Stimulated activated memory B cell treated with anti-CD40 and anti-IgM and Interleukin-4, amounts not matched to agents 10 μg/mL and 1 μg/mL and 100 μg/mL, for 72 hours (primary cell): Measurements from ENCODE around the gene FBRS.
"Not testable (repeated sequence)": the region's sequence is repeated elsewhere in the genome, so short reads cannot be mapped to it uniquely, and the experiment has no call there.

Experiments used
- ATAC-seq: fragments of 150-1000 bp; cut with Tn5 transposase; 2 replicates; pipeline ENCODE4 v1.10.0; 2021
- H3K27ac Mint-ChIP-seq: one replicate; pipeline ENCODE4 v1.8.0; 2022; ENCODE audit warnings: mild to moderate bottlenecking, mixed read lengths
- H3K27me3 Mint-ChIP-seq: one replicate; pipeline ENCODE4 v1.8.0; 2022; ENCODE audit warnings: mixed read lengths
- H3K36me3 Mint-ChIP-seq: one replicate; pipeline ENCODE4 v1.8.0; 2022; ENCODE audit warnings: mixed read lengths
- H3K4me1 Mint-ChIP-seq: one replicate; pipeline ENCODE4 v1.8.0; 2022; ENCODE audit warnings: mixed read lengths
- H3K4me3 Mint-ChIP-seq: one replicate; pipeline ENCODE4 v1.8.0; 2022; ENCODE audit warnings: mild to moderate bottlenecking, moderate library complexity, mixed read lengths
- H3K9me3 Mint-ChIP-seq: one replicate; pipeline ENCODE4 v1.8.0; 2022; ENCODE audit warnings: mixed read lengths

FBRS gene

DNA sequence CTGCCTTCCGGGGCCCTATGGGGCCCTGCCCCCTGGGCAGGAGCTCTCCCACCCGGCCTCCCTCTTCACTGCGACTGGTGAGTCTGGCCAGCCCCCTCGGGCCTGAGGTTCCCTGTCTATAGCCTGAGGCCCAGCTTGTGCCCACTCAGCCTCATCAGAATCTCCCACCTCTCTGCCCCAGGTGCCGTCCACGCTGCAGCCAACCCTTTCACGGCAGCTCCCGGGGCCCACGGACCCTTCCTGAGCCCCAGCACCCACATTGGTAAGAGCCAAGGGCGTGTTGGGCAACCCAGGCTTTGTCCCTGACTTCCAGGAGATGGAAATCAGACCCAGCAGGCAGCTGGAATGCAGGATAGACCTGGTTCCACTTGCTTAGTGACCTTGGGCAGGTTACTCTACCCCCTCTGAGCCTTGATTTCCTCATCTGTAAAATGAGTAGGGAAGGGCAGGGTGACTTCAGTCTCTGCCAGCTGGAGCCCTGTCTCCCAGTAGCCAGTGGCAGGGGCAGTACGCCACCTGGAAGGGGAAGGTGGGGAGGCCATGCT, 9.2 kb downstream of the FBRS start:
- no peak for ATAC-seq
- H3K27ac Mint-ChIP-seq = peak overlapping the region; percentile 58
- H3K27me3 Mint-ChIP-seq = no peaks in the 10 kb centered on the region
- H3K9me3 Mint-ChIP-seq = no peaks in the 10 kb centered on the region
- no peak overlapping the region for H3K4me3 Mint-ChIP-seq
- H3K36me3 Mint-ChIP-seq = peaks cover 65% of the 10 kb centered on the region
- H3K4me1 Mint-ChIP-seq = peaks cover 23% of the 10 kb centered on the region

GRCh38 chr16:30668393-30668792, 10.2 kb downstream of the FBRS start:
- peaks cover 14% of the 10 kb centered on the region for H3K4me1 Mint-ChIP-seq
- H3K9me3 Mint-ChIP-seq = no peaks in the 10 kb centered on the region
- no peak for ATAC-seq
- no peaks in the 10 kb centered on the region for H3K27me3 Mint-ChIP-seq
- peaks cover 56% of the 10 kb centered on the region for H3K36me3 Mint-ChIP-seq
- H3K27ac Mint-ChIP-seq = peak overlapping the region; percentile 58
- no peak overlapping the region for H3K4me3 Mint-ChIP-seq

GRCh38 chr16:30669026-30669902, 11.0 kb downstream of the FBRS start:
- peaks cover 49% of the 10 kb centered on the region for H3K36me3 Mint-ChIP-seq
- no peaks in the 10 kb centered on the region for H3K27me3 Mint-ChIP-seq
- no peak overlapping the region for H3K27ac Mint-ChIP-seq
- no peaks in the 10 kb centered on the region for H3K9me3 Mint-ChIP-seq
- H3K4me3 Mint-ChIP-seq = no peak overlapping the region
- peaks cover 6% of the 10 kb centered on the region for H3K4me1 Mint-ChIP-seq
- ATAC-seq = no peak

DNA sequence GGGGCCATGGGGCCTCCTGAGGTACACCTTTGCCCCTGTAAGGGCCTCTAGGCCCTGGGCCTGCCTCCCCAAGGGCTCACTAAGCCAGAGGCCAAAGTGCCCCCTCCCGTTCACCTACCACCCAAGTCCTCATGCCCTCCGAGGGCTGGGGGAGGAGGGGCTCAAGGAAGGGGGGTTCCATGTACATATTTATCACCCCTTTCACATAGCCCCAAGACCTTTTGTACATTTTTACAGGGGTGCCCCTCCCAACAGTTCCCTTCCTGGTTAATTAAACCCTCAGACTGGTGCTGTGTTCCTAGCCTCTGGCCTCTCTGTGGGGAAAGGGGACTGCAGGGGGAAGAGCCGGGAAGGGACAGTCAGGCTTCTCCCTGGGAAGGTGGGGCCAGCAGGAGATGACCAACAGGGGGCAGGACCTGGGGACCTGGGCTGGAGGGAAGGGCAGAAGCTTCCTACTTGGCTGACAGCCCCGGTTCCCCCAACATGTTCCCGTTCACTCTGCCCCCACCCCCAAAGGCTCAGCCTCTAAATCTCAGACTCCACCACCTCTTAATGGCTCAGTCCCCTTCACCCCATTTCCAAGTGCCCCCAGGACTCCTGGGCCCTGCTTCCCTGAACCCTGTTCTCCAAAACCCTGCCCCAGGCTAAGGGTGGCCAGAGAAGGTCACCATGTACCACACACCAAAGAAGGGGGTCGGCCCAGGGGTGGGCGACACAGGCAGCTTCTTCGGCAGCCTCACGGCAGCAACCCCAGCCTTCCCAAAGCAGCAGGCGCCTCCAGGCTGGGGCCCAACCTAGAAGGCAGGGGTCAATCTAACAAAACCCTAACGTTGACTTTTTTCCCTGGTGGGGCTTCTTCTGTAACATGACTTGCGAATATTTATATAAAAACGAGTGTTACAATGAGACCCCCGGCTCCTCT, 11.9 kb downstream of the FBRS start:
- peak; percentile 21 for ATAC-seq
- Mint-ChIP-seq H3K9me3 (no peaks in the 10 kb centered on the region), H3K27me3 (no peaks in the 10 kb centered on the region), H3K4me1 (peaks cover 5% of the 10 kb centered on the region), H3K36me3 (peaks cover 41% of the 10 kb centered on the region), H3K4me3 (no peak overlapping the region), H3K27ac (no peak overlapping the region)

DNA sequence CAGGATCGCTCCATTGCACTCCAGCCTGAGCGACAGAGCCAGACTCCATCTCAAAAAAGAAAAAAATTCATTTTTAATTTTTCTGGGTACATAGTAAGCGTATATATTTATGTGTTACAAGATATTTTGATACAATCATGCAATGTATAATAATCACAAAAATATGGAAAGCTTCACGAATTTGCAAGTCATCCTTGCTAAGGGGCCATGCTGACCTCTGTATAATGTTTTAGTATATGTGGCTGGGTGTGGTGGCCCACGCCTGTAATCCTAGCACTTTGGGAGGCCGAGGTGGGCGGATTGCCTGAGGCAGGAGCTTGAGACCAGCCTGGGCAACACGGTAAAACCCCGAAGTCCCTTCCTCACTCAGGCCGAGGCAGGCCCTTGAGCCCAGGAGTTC, 16.9 kb downstream of the FBRS start:
- no peaks in the 10 kb centered on the region for H3K27me3 Mint-ChIP-seq
- no peaks in the 10 kb centered on the region for H3K4me1 Mint-ChIP-seq
- H3K9me3 Mint-ChIP-seq = no peaks in the 10 kb centered on the region
- no peak for ATAC-seq
- H3K27ac Mint-ChIP-seq = no peak overlapping the region
- H3K36me3 Mint-ChIP-seq = no peaks in the 10 kb centered on the region
- H3K4me3 Mint-ChIP-seq = no peak overlapping the region

DNA sequence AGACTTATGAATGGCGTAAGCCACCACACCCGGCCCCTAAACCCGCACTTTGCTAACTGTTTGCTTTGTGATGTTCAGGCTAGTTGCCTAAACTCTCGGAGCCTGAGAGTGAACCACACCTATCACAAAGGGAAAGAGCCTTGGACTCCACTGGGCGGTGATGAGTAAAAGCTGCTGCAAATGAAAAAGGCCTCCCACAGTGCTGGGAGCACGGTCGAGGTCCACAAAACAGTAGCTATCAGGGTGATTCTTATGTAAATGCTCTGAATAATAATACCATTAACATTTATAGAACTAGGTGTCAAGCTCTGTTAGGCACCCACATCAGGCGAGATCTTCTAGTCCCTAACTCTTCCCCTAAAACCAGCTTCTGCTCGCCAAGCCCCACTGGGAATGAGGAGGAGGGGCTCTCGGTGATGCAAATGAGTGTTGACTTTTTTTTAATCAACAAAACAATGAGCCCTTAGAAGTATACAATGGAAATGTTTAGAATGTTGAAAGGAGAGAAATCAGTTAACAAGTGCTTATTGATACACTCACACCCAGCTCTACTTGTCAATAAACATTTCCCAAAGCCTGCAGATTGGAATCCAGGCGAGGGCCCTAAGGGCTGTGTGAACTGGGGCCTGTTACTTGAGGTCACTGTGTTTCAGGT, 19.8 kb downstream of the FBRS start:
- no peaks in the 10 kb centered on the region for H3K36me3 Mint-ChIP-seq

DNA sequence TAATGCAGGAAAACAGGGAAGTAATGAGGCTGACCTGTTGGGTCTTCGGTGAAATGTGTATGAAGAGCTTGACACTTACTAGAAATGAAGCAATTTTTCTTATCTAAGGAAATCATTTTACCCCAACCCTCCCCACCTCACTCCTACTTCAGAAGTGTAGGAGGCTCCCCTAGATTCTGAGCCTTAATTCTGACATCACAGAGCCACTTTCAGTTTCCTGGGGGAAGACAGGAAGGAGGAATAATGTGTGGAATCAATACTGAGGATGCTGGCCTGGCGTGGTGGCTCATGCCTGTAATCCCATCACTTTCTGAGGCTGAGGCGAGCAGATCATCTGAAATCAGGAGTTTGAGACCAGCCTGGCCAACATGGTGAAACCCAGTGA, 20.3 kb downstream of the FBRS start:
- Mint-ChIP-seq H3K27me3 (no peaks in the 10 kb centered on the region), H3K4me3 (no peak overlapping the region), H3K27ac (no peak overlapping the region), H3K9me3 (no peaks in the 10 kb centered on the region), H3K36me3 (no peaks in the 10 kb centered on the region), H3K4me1 (no peaks in the 10 kb centered on the region)
- ATAC-seq = no peak

More for the DNA sequence above, 19.8 kb downstream of the FBRS start:
- Mint-ChIP-seq H3K9me3 (no peaks in the 10 kb centered on the region), H3K4me1 (no peaks in the 10 kb centered on the region), H3K4me3 (no peak overlapping the region), H3K27me3 (no peaks in the 10 kb centered on the region), H3K27ac (no peak overlapping the region)
- ATAC-seq = no peak

DNA sequence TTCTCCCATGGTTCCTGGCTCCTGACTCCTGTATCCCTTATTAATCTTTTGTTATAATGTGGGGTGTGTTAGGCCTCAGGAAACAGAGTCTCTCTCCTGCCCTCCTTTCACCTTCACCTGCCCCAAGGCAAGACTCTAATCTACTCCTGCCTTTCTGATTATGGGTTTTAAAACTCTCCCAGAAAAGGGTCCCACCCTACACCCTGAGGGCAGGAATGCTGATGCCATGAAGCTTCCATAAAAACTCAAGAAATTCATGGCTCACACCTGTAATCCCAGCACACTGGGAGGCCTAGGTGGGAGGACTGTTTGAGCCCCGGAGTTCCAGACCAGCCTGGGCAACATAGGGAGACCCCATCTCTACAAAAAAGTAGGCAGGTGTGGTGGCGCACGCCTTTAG, 22.1 kb downstream of the FBRS start:
- Mint-ChIP-seq H3K36me3 (no peaks in the 10 kb centered on the region), H3K9me3 (no peaks in the 10 kb centered on the region), H3K4me3 (no peak overlapping the region), H3K27me3 (no peaks in the 10 kb centered on the region), H3K4me1 (no peaks in the 10 kb centered on the region), H3K27ac (no peak overlapping the region)
- no peak for ATAC-seq

GRCh38 chr16:30688701-30689100, 30.5 kb downstream of the FBRS start:
- Mint-ChIP-seq H3K9me3 (no peaks in the 10 kb centered on the region), H3K4me1 (peaks cover 3% of the 10 kb centered on the region)

GRCh38 chr16:30691907-30692306, 33.7 kb downstream of the FBRS start:
- H3K4me3 Mint-ChIP-seq = no peak overlapping the region
- H3K9me3 Mint-ChIP-seq = no peaks in the 10 kb centered on the region
- no peaks in the 10 kb centered on the region for H3K27me3 Mint-ChIP-seq
- H3K27ac Mint-ChIP-seq = no peak overlapping the region
- no peak for ATAC-seq
- H3K4me1 Mint-ChIP-seq = peaks cover 7% of the 10 kb centered on the region
- H3K36me3 Mint-ChIP-seq = no peaks in the 10 kb centered on the region

More at GRCh38 chr16:30688701-30689100, 30.5 kb downstream of the FBRS start:
- H3K4me3 Mint-ChIP-seq = no peak overlapping the region
- H3K27ac Mint-ChIP-seq = no peak overlapping the region
- no peaks in the 10 kb centered on the region for H3K27me3 Mint-ChIP-seq
- no peaks in the 10 kb centered on the region for H3K36me3 Mint-ChIP-seq
- no peak for ATAC-seq

GRCh38 chr16:30692396-30693064, 34.3 kb downstream of the FBRS start:
- no peak overlapping the region for H3K4me3 Mint-ChIP-seq

GRCh38 chr16:30694926-30695693, 36.9 kb downstream of the FBRS start:
- Mint-ChIP-seq H3K4me1 (peaks cover 29% of the 10 kb centered on the region), H3K27me3 (no peaks in the 10 kb centered on the region), H3K36me3 (peaks cover 9% of the 10 kb centered on the region), H3K4me3 (no peak overlapping the region), H3K27ac (no peak overlapping the region), H3K9me3 (no peaks in the 10 kb centered on the region)
- no peak for ATAC-seq

More at GRCh38 chr16:30692396-30693064, 34.3 kb downstream of the FBRS start:
- Mint-ChIP-seq H3K36me3 (no peaks in the 10 kb centered on the region), H3K27ac (no peak overlapping the region), H3K4me1 (peaks cover 12% of the 10 kb centered on the region), H3K9me3 (no peaks in the 10 kb centered on the region), H3K27me3 (no peaks in the 10 kb centered on the region)
- no peak for ATAC-seq

DNA sequence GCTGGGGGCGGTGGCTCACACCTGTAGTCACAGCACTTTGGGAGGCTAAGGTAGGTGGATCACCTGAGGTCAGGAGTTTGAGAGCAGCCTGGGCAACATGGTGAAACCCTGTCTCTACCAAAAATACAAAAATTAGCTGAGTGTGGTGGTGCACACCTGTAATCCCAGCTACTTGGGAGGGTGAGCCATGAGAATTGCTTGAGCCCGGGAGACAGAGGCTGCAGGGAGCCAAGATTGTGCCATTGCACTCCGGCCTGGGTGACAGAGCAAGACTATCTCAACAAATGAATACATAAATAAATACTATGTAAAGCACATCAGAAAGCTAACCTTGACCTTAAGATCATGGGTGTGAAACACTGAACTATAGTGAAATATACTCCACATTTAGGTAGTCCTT, 38.4 kb downstream of the FBRS start:
- not testable (repeated sequence) for H3K9me3 Mint-ChIP-seq, ATAC-seq, H3K27me3 Mint-ChIP-seq, H3K4me3 Mint-ChIP-seq, H3K27ac Mint-ChIP-seq
- peaks cover 37% of the 10 kb centered on the region for H3K4me1 Mint-ChIP-seq
- peaks cover 22% of the 10 kb centered on the region for H3K36me3 Mint-ChIP-seq
